ENCODE results near the gene GUCA1C.

GUCA1C gene

DNA sequence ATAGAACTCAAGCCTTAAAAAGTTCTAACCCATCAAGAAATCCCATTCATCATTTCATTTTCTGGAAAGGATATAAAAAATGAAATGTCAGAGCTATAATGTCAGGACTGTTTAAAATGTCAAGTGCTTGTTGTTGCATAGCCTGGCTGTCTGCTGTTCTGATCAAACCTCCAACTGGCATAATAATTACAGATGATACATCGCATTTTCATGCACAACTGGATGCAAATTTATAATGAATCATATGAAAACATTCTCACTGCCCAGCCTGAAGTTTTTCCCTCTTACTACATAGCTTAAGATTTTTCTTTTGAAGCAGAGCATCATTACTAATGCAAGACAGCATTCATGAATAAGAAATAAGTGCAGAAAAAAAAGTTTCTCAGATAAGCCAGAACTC, 46.5 kb downstream of the GUCA1C start:
- DNase-seq: no peak

DNA sequence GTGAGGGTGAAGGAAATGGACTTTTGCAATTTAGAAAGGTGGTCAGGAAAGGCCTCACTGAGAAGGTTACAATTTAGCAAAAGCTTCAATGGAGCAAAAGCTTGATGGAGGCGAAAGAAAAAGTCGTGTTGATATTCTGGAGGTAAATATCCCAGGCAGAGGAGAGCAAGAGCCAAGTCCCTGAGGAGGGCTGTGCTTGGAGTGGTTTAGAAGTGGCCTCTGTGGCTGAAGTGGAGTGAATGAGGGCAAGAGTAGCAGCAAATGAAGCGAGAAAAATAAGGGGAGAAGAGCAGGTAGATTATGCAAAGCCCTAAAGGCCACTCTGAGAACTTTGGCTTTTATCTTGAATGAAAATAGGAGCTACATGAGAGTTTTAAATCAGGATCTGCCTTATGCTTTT, 54.1 kb downstream of the GUCA1C start:
- DNase-seq: no peak

DNA sequence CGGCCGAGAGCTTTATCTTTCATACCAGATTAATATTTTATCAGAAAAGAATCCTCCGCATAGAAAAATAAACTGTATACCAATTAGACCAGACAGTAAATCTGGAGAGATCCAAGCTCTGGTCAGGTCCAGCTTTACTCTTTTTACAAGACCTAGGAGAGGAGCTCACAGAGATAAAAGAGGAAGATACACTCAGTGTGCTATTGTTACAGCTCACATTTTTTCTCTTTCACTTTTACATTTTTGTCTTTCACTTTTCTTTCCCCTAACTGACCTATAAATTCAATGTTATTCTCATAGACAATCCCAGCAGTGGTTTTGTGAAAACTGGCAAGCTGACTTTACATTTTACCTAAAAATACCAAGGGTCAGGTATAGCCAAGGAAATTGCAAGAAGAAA, 55.8 kb downstream of the GUCA1C start:
- DNase-seq: no peak

DNA sequence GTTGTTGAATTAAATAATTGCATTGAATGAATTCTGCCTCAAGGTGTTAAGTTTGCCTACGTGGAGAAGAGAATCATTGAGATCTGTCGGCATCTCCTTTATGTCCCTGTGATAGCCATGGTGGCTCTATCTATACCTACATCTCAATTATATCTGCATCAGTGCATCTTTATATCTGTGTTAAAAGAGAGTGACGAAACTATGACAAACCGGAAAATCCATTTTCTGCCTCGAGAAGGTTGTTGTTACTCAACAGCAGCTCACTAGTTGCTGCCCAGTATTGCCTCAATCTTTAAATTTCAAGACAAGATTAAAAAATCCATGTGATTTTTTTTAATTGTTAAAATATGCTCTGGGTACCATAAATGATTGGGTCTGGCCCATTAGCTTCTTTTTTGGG, 58.7 kb downstream of the GUCA1C start:
- no peak for DNase-seq

DNA sequence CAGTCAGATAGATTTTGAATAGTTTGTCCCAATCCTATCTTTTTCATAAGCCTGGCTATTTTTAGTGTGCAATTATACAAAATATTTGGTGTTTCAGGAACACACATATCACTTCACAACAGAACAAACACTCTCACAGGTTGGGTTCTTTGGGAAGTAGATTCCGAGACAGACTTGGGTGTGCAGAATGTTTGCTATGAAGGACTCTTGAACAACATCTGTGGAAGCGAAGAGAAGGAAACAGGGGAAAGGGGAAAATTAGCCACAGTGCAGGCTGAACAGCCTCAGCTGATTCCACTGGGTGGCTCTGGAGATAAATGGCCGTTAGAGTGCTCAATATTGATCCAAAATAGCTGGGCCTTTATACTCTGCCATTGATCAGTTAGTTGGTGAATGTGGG, 61.8 kb downstream of the GUCA1C start:
- no peak for DNase-seq

DNA sequence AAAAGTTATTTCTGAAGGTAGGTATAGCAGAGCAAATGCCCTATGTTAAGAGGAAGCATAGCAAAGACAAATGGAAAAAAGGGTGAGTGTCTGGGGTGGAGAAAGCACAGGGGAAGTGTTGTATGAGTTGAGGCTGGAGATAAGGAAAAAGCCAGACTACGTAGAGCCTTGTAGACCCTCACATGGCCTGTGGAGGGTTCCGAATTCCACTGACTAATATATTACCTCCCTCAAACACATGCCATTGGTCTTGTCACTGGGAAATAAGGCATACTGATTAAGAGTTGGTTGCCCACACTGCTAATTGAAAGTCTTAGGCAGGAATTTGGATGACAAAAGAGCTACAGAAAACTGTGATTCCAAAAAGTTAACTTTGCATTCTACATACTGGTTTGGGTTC, 65.9 kb downstream of the GUCA1C start:
- no peak for DNase-seq

DNA sequence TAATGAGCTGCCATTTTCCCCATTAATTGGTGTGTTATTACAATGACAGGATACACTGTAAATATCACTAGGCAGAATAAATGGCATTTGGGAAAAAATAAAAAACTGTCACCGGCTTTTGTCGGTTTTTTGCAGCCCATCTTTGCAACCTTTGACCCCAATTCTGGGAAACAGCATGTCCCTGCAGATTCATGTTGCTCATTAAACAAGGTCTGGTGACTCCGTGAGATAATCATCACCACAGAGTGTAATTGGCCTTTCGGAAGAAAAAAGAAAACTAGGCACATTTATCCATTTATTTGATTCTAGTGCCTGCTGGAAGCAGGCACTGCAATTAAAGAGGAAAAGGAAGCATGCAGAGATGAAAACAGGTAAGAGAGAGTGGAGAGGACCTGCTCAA, 66.6 kb downstream of the GUCA1C start:
- no peak for DNase-seq

DNA sequence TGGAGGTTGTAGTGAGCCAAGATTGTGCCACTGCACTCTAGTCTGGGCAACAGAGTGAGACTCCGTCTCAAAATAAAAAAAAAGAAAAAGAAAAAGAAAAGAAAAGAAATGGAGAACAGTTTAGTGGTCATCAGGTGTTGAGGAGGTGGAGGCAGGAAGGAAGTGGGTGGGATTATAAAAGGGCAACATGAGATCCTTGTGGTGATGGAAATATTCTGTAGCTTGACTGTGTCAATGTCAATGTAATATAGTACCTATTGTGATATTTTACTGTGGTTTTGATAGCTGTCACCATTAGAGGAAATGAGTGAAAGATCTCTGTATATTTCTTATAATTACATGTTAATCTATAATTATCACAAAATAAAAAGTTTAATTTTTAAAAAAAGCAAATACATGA, 70.3 kb downstream of the GUCA1C start:
- no peak for DNase-seq

DNA sequence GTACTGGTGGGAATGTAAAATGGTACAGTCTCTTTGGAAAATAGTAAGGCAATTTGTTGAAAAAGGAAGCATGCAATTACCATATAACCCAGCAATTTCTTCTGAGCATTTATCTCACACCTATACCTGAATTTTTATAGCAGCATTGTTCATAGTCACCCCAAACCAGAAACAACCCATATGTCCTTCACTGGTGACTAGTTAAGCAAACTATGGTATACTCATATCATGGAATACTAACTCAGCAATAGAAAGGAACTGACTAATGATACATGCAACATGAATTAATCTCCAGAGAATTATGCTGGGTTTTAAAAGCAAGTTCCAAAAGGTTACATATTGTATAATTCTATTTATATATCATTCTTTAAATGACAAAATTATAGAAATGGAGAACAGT, 70.9 kb downstream of the GUCA1C start:
- no peak for DNase-seq

DNA sequence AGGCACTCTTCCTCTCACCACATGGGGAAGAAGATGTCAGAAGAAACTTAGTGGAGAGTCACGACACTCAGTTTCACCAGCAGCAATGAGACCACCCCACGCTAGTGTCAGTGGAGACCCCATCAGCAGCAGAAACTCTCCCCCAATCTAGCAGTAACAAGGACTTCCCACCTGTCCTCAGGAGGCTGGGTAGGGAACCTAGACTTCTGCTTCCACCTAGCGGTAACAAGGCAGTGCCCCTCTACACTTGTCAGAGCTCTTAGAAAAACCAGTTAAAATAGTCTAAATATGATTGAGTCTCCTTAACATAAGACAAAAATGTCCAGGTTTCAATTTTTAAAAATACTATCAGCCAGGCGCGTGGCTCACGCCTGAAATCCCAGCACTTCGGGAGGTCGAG, 73.8 kb downstream of the GUCA1C start:
- DNase-seq: no peak

DNA sequence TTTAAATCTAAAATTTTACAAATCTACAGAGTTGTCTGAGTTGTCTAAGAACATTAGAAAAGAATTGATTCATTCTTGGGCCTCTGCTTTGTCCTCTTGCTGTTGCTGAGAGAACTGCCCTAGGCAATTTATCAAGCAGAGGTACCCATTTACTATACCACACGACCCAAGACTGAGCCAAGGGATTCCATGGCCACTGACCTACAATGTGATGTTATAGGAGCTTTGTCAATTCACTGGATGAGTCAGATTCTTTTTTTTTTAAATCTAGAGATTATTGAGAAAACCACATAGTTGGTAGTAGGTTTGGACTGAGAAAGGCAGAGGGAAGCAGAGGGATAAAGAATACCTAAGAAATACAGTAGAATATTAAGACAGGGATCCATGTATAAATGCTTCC, 75.8 kb downstream of the GUCA1C start:
- DNase-seq: no peak

DNA sequence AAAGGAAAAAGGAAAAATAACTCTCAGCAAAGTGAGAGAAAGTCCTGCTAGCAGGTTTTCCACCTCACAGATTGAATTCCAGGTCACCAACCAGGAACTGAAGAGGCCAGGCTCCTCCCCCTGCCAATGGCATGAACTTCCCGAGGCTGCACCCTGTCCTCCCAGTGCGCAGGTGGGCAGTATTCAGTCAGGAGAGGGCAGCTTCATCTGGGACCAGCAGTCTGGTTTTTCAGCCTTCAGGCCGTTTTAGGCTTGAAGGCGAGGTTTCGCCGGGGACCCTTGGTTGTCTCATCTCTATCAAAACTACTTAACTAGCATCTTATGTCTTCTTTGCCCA, 89.9 kb downstream of the GUCA1C start:
- no peak for DNase-seq

DNA sequence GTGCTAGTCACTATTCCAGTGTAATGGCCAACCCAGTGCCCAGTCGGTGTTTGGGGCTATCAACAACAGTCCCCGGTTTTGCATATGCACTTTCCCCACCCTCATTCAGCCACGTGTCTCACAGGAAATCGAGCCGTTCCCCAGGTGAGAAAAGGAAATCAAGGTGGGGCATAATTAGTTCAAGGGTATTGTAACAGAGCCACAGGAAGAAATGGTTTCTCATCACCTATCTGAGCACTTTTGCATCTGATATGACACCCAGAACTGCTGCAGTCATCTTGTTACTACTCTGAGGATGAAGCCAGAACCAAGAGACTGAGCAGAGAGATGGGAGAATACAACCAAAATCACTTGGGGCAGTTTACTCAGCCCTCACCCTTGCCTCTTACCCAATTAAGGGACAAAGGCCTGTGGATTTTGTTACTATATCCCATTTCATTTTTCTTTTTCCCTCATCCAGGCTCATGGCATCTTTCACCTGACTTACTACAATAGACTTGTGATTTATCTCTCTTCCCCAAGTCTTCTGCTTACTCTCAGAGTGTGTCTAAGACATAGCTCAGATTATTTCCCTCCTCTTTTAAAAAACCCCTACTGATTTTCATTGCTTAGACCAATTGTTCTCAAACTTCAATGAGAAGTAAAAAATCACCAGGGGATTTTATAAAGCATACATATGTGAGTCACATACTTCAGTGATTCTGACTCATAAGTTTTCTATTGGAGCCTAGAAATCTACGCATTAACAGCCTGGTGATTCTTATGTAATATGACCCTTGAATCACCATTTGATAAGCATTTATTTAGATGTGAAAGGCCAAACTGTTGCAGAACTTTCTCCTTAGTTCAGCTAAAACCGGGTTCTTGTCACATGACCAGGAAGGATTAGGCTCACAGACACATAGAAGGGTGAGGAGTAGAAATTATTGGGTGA, 90.5 kb downstream of the GUCA1C start:
- DNase-seq: peak; percentile 36 to 43

DNA sequence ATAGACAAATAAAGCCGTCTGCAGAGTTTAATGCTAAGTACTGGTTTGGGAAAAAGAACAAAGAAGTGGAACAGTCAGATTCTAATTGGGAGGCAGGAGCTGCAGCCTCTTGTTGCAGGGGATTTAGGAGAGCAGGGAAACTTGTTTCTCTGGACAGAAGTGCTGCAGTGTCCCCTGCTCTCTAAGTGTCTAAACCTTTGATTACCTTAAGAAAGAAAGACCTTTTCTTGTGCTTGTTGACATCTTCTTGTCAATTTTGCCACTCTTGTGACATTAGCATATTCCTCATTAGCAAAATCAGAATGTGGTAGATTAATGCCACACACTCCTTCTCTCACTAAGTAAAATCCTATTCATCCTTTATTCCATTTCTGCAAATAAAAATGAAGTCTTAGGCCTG, 92.3 kb downstream of the GUCA1C start:
- DNase-seq: no peak

All from activated CD4-positive, alpha-beta T cell treated with anti-CD3 and anti-CD28 coated beads, Interleukin-2, amount 50 U/mL, for 48 hours (primary cell).